ENCODE data around the gene TMEM236.

DNA sequence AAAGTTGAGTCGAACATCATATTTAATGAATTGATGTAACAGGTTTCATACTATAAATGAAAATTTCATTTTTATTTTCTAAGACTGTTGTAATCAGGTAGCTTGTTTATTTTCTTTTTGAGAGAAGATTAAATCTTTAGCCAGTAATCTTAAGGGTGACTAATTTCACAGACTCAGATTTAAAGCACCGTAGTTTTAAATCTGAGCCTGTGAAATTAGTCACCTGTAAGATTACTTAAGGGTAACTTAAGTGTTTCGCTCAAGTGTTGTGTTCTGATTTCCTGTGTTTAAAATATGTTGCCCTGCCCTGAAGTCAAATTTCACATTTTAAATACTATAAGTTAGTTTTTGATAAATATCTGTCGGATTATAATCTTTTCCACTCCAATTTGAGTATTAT, 35.8 kb upstream of the TMEM236 start:
- TF ChIP-seq, protein P1, sequence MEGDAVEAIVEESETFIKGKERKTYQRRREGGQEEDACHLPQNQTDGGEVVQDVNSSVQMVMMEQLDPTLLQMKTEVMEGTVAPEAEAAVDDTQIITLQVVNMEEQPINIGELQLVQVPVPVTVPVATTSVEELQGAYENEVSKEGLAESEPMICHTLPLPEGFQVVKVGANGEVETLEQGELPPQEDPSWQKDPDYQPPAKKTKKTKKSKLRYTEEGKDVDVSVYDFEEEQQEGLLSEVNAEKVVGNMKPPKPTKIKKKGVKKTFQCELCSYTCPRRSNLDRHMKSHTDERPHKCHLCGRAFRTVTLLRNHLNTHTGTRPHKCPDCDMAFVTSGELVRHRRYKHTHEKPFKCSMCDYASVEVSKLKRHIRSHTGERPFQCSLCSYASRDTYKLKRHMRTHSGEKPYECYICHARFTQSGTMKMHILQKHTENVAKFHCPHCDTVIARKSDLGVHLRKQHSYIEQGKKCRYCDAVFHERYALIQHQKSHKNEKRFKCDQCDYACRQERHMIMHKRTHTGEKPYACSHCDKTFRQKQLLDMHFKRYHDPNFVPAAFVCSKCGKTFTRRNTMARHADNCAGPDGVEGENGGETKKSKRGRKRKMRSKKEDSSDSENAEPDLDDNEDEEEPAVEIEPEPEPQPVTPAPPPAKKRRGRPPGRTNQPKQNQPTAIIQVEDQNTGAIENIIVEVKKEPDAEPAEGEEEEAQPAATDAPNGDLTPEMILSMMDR (IDR thresholded peaks at IDR 0.05) = no peak
- TF ChIP-seq TEAD4 (IDR thresholded peaks at IDR 0.05; ENCODE audit: borderline replicate concordance, insufficient read depth) = no peak
- TF ChIP-seq, protein P2, sequence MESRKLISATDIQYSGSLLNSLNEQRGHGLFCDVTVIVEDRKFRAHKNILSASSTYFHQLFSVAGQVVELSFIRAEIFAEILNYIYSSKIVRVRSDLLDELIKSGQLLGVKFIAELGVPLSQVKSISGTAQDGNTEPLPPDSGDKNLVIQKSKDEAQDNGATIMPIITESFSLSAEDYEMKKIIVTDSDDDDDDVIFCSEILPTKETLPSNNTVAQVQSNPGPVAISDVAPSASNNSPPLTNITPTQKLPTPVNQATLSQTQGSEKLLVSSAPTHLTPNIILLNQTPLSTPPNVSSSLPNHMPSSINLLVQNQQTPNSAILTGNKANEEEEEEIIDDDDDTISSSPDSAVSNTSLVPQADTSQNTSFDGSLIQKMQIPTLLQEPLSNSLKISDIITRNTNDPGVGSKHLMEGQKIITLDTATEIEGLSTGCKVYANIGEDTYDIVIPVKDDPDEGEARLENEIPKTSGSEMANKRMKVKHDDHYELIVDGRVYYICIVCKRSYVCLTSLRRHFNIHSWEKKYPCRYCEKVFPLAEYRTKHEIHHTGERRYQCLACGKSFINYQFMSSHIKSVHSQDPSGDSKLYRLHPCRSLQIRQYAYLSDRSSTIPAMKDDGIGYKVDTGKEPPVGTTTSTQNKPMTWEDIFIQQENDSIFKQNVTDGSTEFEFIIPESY (IDR thresholded peaks at IDR 0.05; ENCODE audit: borderline replicate concordance, low read depth) = no peak
- no peak for TF ChIP-seq MXI1 (IDR thresholded peaks at IDR 0.05; ENCODE audit: low read depth, low read length)
- TF ChIP-seq TCF12 (IDR thresholded peaks at IDR 0.05) = no peak
- TF ChIP-seq EZH2phosphoT487 (IDR thresholded peaks at IDR 0.05; ENCODE audit: borderline replicate concordance, low read depth) = no peak
- TF ChIP-seq, protein P3, sequence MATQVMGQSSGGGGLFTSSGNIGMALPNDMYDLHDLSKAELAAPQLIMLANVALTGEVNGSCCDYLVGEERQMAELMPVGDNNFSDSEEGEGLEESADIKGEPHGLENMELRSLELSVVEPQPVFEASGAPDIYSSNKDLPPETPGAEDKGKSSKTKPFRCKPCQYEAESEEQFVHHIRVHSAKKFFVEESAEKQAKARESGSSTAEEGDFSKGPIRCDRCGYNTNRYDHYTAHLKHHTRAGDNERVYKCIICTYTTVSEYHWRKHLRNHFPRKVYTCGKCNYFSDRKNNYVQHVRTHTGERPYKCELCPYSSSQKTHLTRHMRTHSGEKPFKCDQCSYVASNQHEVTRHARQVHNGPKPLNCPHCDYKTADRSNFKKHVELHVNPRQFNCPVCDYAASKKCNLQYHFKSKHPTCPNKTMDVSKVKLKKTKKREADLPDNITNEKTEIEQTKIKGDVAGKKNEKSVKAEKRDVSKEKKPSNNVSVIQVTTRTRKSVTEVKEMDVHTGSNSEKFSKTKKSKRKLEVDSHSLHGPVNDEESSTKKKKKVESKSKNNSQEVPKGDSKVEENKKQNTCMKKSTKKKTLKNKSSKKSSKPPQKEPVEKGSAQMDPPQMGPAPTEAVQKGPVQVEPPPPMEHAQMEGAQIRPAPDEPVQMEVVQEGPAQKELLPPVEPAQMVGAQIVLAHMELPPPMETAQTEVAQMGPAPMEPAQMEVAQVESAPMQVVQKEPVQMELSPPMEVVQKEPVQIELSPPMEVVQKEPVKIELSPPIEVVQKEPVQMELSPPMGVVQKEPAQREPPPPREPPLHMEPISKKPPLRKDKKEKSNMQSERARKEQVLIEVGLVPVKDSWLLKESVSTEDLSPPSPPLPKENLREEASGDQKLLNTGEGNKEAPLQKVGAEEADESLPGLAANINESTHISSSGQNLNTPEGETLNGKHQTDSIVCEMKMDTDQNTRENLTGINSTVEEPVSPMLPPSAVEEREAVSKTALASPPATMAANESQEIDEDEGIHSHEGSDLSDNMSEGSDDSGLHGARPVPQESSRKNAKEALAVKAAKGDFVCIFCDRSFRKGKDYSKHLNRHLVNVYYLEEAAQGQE (IDR thresholded peaks at IDR 0.05; ENCODE audit: low read depth, low read length) = no peak
- TF ChIP-seq POLR2AphosphoS5 (IDR thresholded peaks at IDR 0.05; ENCODE audit: low read depth, low read length) = no peak
- TF ChIP-seq RCOR1 (IDR thresholded peaks at IDR 0.05; ENCODE audit: low read length) = no peak

Measured in SK-N-SH (cell line).